HEK293 (cell line): Measurements from ENCODE around the gene CCDC9B.

Source experiments
- GLIS2 ChIP-seq: fragments of 450-650 bp; formaldehyde crosslinking; IDR thresholded peaks from 2 replicates; pipeline ENCODE4 v1.5.1; 2016; ENCODE audit warnings: missing biosample characterization, missing genetic modification characterization
- HOXC10 ChIP-seq: sonication (generic); formaldehyde crosslinking; IDR thresholded peaks from 2 replicates; pipeline ENCODE4 v1.8.1; 2023; ENCODE audit warnings: mild to moderate bottlenecking, missing genetic modification reagents
- KLF7 ChIP-seq: fragments of 450-650 bp; formaldehyde crosslinking; IDR thresholded peaks from 2 replicates; pipeline ENCODE4 v1.5.1; 2016; ENCODE audit warnings: missing biosample characterization, missing genetic modification characterization, borderline replicate concordance
- OVOL3 ChIP-seq: fragments of 450-650 bp; formaldehyde crosslinking; IDR thresholded peaks from 2 replicates; pipeline ENCODE4 v1.5.1; 2016; ENCODE audit warnings: missing biosample characterization, missing genetic modification characterization
- SETDB1 ChIP-seq: IDR thresholded peaks from one replicate; pipeline ENCODE4 v1.6.1; 2017; ENCODE audit warnings: mild to moderate bottlenecking, low read length, moderate library complexity, mixed read lengths; ENCODE audit not compliant: insufficient read length
- SP3 ChIP-seq: fragments of 450-650 bp; formaldehyde crosslinking; IDR thresholded peaks from 2 replicates; pipeline ENCODE4 v1.5.1; 2016; ENCODE audit warnings: missing biosample characterization, missing genetic modification characterization
- SP7 ChIP-seq: fragments of 450-650 bp; formaldehyde crosslinking; IDR thresholded peaks from 2 replicates; pipeline ENCODE4 v1.5.1; 2016; ENCODE audit warnings: missing biosample characterization, missing genetic modification characterization
- ZBTB11 ChIP-seq: fragments of 450-650 bp; formaldehyde crosslinking; conservative IDR thresholded peaks from 2 replicates; pipeline ENCODE4 v1.5.1; 2016; ENCODE audit warnings: low read depth, missing biosample characterization, missing genetic modification characterization
- ZBTB26 ChIP-seq: fragments of 450-650 bp; formaldehyde crosslinking; optimal IDR thresholded peaks from 2 replicates; pipeline ENCODE3; 2016; ENCODE audit warnings: missing biosample characterization, mild to moderate bottlenecking, missing genetic modification characterization
- ZBTB6 ChIP-seq: fragments of 450-650 bp; formaldehyde crosslinking; IDR thresholded peaks from 2 replicates; pipeline ENCODE4 v1.5.1; 2017; ENCODE audit warnings: missing biosample characterization, missing genetic modification characterization
- ZBTB7A ChIP-seq: fragments of 450-650 bp; formaldehyde crosslinking; IDR thresholded peaks from 2 replicates; pipeline ENCODE4 v1.5.1; 2016; ENCODE audit warnings: low read depth, missing biosample characterization, missing genetic modification characterization
- ZFHX2 ChIP-seq: fragments of 450-650 bp; formaldehyde crosslinking; conservative IDR thresholded peaks from 2 replicates; pipeline ENCODE4 v1.5.1; 2016; ENCODE audit warnings: missing biosample characterization, missing genetic modification characterization
- ZFP37 ChIP-seq: fragments of 450-650 bp; formaldehyde crosslinking; IDR thresholded peaks from 2 replicates; pipeline ENCODE4 v1.5.1; 2016; ENCODE audit warnings: missing biosample characterization, missing genetic modification characterization
- ZFP41 ChIP-seq: fragments of 450-650 bp; formaldehyde crosslinking; IDR thresholded peaks from 2 replicates; pipeline ENCODE4 v1.5.1; 2016; ENCODE audit warnings: missing biosample characterization, missing genetic modification characterization, borderline replicate concordance
- ZNF175 ChIP-seq: fragments of 450-650 bp; formaldehyde crosslinking; IDR thresholded peaks from 2 replicates; pipeline ENCODE4 v1.5.1; 2016; ENCODE audit warnings: missing biosample characterization, missing genetic modification characterization
- ZNF248 ChIP-seq: fragments of 450-650 bp; formaldehyde crosslinking; IDR thresholded peaks from 2 replicates; pipeline ENCODE4 v1.5.1; 2017; ENCODE audit warnings: missing biosample characterization, missing genetic modification characterization
- ZNF366 ChIP-seq: fragments of 450-650 bp; formaldehyde crosslinking; conservative IDR thresholded peaks from 2 replicates; pipeline ENCODE4 v1.5.1; 2016; ENCODE audit warnings: missing biosample characterization, missing genetic modification characterization
- ZNF521 ChIP-seq: fragments of 450-650 bp; formaldehyde crosslinking; IDR thresholded peaks from 2 replicates; pipeline ENCODE4 v1.5.1; 2017; ENCODE audit warnings: missing biosample characterization, mild to moderate bottlenecking, missing genetic modification characterization
- ZNF624 ChIP-seq: fragments of 450-650 bp; formaldehyde crosslinking; IDR thresholded peaks from 2 replicates; pipeline ENCODE4 v1.5.1; 2017; ENCODE audit warnings: missing biosample characterization, missing genetic modification characterization
- ZNF629 ChIP-seq: fragments of 450-650 bp; formaldehyde crosslinking; IDR thresholded peaks from 2 replicates; pipeline ENCODE4 v1.5.1; 2017; ENCODE audit warnings: missing biosample characterization, missing genetic modification characterization
- ZNF654 ChIP-seq: fragments of 450-650 bp; formaldehyde crosslinking; IDR thresholded peaks from 2 replicates; pipeline ENCODE4 v1.5.1; 2016; ENCODE audit warnings: low read depth, missing biosample characterization, missing genetic modification characterization
- ZNF677 ChIP-seq: fragments of 450-650 bp; IDR thresholded peaks from 2 replicates; pipeline ENCODE4 v1.5.0; 2018; ENCODE audit warnings: missing biosample characterization, mild to moderate bottlenecking, missing genetic modification characterization, moderate library complexity
- ZNF707 ChIP-seq: fragments of 450-650 bp; formaldehyde crosslinking; IDR thresholded peaks from 2 replicates; pipeline ENCODE4 v1.5.1; 2016; ENCODE audit warnings: missing biosample characterization, missing genetic modification characterization
- ZSCAN5A ChIP-seq: fragments of 450-650 bp; formaldehyde crosslinking; IDR thresholded peaks from 2 replicates; pipeline ENCODE4 v1.5.1; 2016; ENCODE audit warnings: missing biosample characterization, missing genetic modification characterization
- TF ChIP-seq, protein P1 (sequence below): fragments of 450-650 bp; formaldehyde crosslinking; IDR thresholded peaks from 2 replicates; pipeline ENCODE4 v1.5.0; 2017; ENCODE audit warnings: missing biosample characterization, missing genetic modification characterization, borderline replicate concordance
- TF ChIP-seq, protein P2 (sequence below): fragments of 450-650 bp; formaldehyde crosslinking; IDR thresholded peaks from 2 replicates; pipeline ENCODE4 v1.5.1; 2016; ENCODE audit warnings: missing biosample characterization, missing genetic modification characterization, low read depth
- TF ChIP-seq, protein P3 (sequence below): fragments of 450-650 bp; formaldehyde crosslinking; IDR thresholded peaks from 2 replicates; pipeline ENCODE4 v1.5.1; 2016; ENCODE audit warnings: missing biosample characterization, missing genetic modification characterization

The CCDC9B gene

DNA sequence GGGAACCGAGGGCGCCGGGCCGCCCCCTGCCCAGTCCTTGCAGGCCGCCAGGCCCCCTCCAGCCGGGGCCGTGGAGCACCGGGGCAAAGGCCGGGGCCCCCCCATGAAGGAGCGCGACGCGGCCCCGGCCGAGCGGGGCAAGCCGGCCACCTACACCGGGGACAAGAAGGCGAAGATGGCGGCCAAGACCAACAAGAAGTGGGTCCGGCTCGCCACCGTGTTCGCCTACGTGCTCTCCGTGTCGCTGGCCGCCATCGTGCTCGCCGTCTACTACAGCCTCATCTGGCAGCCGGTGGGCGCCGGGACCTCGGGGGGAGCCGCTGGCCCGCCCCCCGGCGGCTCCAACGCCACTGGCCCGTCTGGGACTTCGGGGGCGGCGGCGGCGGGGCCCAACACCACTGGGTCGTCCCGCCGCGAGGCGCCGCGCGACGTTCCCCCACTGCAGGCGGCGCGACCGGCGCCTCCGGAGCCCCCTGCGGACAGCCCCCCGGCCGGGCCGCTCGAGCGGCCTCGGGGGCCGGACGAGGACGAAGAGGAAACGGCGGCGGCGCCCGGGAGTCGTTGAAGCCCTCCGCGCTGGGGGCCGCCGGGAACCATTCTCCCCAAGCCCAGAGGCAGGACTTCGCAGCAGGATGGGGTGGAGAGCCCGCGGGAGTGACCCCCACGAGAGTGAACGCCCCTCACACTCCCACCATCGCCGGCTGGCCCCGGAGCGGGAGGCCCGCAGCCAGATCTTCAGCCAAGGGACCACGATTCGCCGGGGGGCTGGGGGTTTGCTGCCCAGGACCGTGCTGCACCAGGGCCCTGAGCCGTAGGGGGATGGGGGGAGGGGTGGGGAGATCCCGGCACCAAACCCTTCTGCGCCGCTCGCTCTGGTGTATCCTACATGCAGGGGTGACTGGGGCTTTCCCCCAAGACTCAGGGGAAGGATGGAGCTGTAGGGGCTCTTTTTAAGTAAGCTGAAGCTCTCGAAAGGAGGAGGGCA, 16.5 kb downstream of the CCDC9B start (continued):
- TF ChIP-seq, protein P1, sequence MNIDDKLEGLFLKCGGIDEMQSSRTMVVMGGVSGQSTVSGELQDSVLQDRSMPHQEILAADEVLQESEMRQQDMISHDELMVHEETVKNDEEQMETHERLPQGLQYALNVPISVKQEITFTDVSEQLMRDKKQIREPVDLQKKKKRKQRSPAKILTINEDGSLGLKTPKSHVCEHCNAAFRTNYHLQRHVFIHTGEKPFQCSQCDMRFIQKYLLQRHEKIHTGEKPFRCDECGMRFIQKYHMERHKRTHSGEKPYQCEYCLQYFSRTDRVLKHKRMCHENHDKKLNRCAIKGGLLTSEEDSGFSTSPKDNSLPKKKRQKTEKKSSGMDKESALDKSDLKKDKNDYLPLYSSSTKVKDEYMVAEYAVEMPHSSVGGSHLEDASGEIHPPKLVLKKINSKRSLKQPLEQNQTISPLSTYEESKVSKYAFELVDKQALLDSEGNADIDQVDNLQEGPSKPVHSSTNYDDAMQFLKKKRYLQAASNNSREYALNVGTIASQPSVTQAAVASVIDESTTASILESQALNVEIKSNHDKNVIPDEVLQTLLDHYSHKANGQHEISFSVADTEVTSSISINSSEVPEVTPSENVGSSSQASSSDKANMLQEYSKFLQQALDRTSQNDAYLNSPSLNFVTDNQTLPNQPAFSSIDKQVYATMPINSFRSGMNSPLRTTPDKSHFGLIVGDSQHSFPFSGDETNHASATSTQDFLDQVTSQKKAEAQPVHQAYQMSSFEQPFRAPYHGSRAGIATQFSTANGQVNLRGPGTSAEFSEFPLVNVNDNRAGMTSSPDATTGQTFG, result no peak
- TF ChIP-seq ZNF366 (tag by site-specific recombination), result no peak
- no peak for TF ChIP-seq ZNF175 (tag by site-specific recombination)
- TF ChIP-seq ZFP37 (tag by site-specific recombination), result no peak
- no peak for TF ChIP-seq ZBTB6 (tag by site-specific recombination)
- no peak for TF ChIP-seq ZNF624
- TF ChIP-seq, protein P2, sequence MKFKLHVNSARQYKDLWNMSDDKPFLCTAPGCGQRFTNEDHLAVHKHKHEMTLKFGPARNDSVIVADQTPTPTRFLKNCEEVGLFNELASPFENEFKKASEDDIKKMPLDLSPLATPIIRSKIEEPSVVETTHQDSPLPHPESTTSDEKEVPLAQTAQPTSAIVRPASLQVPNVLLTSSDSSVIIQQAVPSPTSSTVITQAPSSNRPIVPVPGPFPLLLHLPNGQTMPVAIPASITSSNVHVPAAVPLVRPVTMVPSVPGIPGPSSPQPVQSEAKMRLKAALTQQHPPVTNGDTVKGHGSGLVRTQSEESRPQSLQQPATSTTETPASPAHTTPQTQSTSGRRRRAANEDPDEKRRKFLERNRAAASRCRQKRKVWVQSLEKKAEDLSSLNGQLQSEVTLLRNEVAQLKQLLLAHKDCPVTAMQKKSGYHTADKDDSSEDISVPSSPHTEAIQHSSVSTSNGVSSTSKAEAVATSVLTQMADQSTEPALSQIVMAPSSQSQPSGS (tag by site-specific recombination), result no peak
- no peak for TF ChIP-seq ZNF521 (tag by site-specific recombination)
- no peak for TF ChIP-seq OVOL3 (tag by site-specific recombination)
- no peak for TF ChIP-seq SP7
- TF ChIP-seq ZBTB26, result peak; percentile 19
- TF ChIP-seq ZNF654, result no peak
- no peak for TF ChIP-seq ZBTB7A (tag by site-specific recombination)
- TF ChIP-seq ZBTB11 (tag by site-specific recombination), result peak; percentile 61
- TF ChIP-seq ZNF248, result no peak
- no peak for TF ChIP-seq ZNF707
- TF ChIP-seq ZSCAN5A (tag by site-specific recombination), result no peak
- TF ChIP-seq SP3, result no peak
- TF ChIP-seq ZFHX2 (tag by site-specific recombination), result peak; percentile 43
- TF ChIP-seq HOXC10 (CRISPR knock-in tag), result no peak
- no peak for TF ChIP-seq ZNF677 (tag by site-specific recombination)
- TF ChIP-seq ZNF629, result no peak
- TF ChIP-seq GLIS2 (tag by site-specific recombination), result peak; percentile 61
- TF ChIP-seq ZFP41 (tag by site-specific recombination), result no peak
- no peak for TF ChIP-seq SETDB1
- TF ChIP-seq, protein P3, sequence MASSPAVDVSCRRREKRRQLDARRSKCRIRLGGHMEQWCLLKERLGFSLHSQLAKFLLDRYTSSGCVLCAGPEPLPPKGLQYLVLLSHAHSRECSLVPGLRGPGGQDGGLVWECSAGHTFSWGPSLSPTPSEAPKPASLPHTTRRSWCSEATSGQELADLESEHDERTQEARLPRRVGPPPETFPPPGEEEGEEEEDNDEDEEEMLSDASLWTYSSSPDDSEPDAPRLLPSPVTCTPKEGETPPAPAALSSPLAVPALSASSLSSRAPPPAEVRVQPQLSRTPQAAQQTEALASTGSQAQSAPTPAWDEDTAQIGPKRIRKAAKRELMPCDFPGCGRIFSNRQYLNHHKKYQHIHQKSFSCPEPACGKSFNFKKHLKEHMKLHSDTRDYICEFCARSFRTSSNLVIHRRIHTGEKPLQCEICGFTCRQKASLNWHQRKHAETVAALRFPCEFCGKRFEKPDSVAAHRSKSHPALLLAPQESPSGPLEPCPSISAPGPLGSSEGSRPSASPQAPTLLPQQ (tag by site-specific recombination), result peak; percentile 76
- no peak for TF ChIP-seq KLF7 (tag by site-specific recombination)
